ENCODE results near the gene GATM. TPM values are rescaled to one million over a fixed set of nuclear protein-coding genes. Genes with fewer than 3 reads are reported as not detected.

The GATM gene
- total and polyA plus RNA-seq, 2 experiments from 2014 or later = 87.6 to 268 TPM

GRCh38 chr15:45402162-45402954 is 24.0 kb upstream of the GATM start:
- no peaks in the 10 kb centered on the region for H3K27me3 ChIP-seq
- no peak for TF ChIP-seq EZH2 (IDR thresholded peaks at IDR 0.05; ENCODE audit: borderline replicate concordance)
- no peak for TF ChIP-seq EZH2phosphoT487 (IDR thresholded peaks at IDR 0.05; ENCODE audit: low read depth, severe bottlenecking, unreplicated experiment)
- TF ChIP-seq, protein P1, sequence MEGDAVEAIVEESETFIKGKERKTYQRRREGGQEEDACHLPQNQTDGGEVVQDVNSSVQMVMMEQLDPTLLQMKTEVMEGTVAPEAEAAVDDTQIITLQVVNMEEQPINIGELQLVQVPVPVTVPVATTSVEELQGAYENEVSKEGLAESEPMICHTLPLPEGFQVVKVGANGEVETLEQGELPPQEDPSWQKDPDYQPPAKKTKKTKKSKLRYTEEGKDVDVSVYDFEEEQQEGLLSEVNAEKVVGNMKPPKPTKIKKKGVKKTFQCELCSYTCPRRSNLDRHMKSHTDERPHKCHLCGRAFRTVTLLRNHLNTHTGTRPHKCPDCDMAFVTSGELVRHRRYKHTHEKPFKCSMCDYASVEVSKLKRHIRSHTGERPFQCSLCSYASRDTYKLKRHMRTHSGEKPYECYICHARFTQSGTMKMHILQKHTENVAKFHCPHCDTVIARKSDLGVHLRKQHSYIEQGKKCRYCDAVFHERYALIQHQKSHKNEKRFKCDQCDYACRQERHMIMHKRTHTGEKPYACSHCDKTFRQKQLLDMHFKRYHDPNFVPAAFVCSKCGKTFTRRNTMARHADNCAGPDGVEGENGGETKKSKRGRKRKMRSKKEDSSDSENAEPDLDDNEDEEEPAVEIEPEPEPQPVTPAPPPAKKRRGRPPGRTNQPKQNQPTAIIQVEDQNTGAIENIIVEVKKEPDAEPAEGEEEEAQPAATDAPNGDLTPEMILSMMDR (IDR thresholded peaks at IDR 0.05; ENCODE audit: poor library complexity) = no peak

DNA sequence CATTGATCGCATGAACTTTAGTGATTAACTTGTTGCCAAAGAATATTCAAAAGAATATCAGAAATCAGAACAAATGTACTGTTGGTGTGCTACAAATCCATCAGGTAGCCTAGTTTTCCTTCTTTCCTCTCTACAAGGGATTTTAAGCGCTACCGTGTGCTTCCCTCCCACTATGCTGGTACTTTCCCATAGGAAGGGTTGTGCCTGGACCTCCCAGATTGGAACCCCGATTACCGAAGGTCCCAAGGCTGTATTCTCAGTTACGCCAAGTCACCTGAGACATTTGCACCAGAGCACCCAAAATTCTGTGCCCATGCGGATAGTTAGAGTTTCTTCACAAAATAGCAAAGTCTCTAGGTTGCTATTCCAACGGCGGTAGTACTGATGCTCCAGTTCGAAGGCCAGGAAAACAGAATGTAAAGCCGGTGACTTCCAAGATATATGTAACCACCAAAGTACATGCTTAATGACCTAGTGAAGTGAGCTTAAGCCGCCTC is 23.4 kb upstream of the GATM start:
- Histone ChIP-seq H4K20me1 (ENCODE audit: insufficient read depth, poor library complexity, severe bottlenecking) (peaks cover 21% of the 10 kb centered on the region), H3K4me3 (peak overlapping the region; percentile 48), H3K36me3 (replicated peaks; ENCODE audit: insufficient read depth, low read depth) (no peaks in the 10 kb centered on the region), H3K79me2 (peaks cover 47% of the 10 kb centered on the region), H3K9me3 (ENCODE audit: low read depth) (no peaks in the 10 kb centered on the region), H3K9me2 (replicated peaks; ENCODE audit: insufficient read depth) (no peaks in the 10 kb centered on the region), H3K27me3 (no peaks in the 10 kb centered on the region), H3K4me1 (ENCODE audit: insufficient read depth) (peaks cover 20% of the 10 kb centered on the region), H3K4me2 (peak overlapping the region; percentile 79), H2AFZ (peak overlapping the region; percentile 75), H3K27ac (peak overlapping the region; percentile 83)
- TF ChIP-seq, protein P1 (IDR thresholded peaks at IDR 0.05; ENCODE audit: poor library complexity) = no peak
- no peak for DNase-seq (ENCODE audit: low spot score)
- 7% methylated on average over 12 of the region's 12 CpGs for WGBS (ENCODE audit: low lambda C conversion rate, missing lambda C conversion rate)

More at GRCh38 chr15:45402162-45402954, 24.0 kb upstream of the GATM start:
- H3K9me3 ChIP-seq (ENCODE audit: low read depth) = no peaks in the 10 kb centered on the region
- WGBS (ENCODE audit: low lambda C conversion rate, missing lambda C conversion rate) = 1% methylated on average over 77 of the region's 84 CpGs
- H3K36me3 ChIP-seq (replicated peaks; ENCODE audit: insufficient read depth, low read depth) = no peaks in the 10 kb centered on the region
- peak overlapping the region; percentile 86 for H3K4me3 ChIP-seq
- peak; percentile 99 for DNase-seq (ENCODE audit: low spot score)
- peaks cover 48% of the 10 kb centered on the region for H3K79me2 ChIP-seq
- peaks cover 21% of the 10 kb centered on the region for H4K20me1 ChIP-seq (ENCODE audit: insufficient read depth, poor library complexity, severe bottlenecking)
- no peaks in the 10 kb centered on the region for H3K9me2 ChIP-seq (replicated peaks; ENCODE audit: insufficient read depth)
- H2AFZ ChIP-seq = peak overlapping the region; percentile 94
- H3K27ac ChIP-seq = peak overlapping the region; percentile 96
- peak overlapping the region; percentile 91 for H3K4me2 ChIP-seq
- peaks cover 20% of the 10 kb centered on the region for H3K4me1 ChIP-seq (ENCODE audit: insufficient read depth)

DNA sequence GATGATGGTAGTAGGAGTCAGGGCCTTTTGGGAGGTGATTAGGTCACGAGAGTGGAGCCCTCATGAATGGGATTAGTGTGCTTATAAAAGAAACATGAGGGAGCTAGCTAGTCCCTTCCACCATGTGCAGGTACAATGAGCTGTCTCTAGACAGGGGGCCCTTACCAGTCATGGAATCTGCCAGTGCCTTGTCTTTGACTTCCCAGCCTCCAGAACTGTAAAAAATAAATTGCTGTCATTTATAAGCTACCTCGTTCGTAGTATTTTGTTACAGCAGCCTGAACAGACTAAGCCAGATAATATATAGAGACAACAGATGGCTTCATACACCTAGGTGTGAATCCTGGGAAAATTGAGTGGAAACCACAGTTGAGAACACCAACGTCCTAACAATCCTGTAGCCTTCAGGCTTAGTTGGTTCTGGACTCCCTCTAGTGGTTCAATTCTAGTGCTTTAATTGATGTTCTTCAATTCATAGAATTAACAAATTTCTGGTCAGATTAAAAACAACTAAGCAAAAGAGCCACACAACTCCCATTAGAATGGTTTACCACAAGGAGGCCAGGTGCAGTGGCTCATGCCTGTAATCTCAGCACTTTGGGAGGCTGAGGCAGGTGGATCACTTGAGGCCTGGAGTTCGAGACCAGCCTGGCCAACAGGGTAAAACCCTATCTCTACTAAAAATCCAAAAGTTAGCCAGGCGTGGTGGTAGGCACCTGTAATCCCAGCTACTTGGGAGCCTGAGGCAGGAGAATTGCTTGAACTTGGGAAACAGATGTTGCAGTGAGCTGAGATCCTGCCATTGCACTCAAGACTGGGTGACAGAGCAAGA is 21.3 kb upstream of the GATM start:
- Histone ChIP-seq H3K9me2 (replicated peaks; ENCODE audit: insufficient read depth) (no peaks in the 10 kb centered on the region), H3K4me3 (no peak overlapping the region), H4K20me1 (ENCODE audit: insufficient read depth, poor library complexity, severe bottlenecking) (peaks cover 11% of the 10 kb centered on the region), H3K27me3 (no peaks in the 10 kb centered on the region), H3K4me1 (ENCODE audit: insufficient read depth) (peaks cover 11% of the 10 kb centered on the region), H3K79me2 (peaks cover 29% of the 10 kb centered on the region), H3K36me3 (replicated peaks; ENCODE audit: insufficient read depth, low read depth) (no peaks in the 10 kb centered on the region), H2AFZ (no peak overlapping the region), H3K9me3 (ENCODE audit: low read depth) (no peaks in the 10 kb centered on the region), H3K27ac (no peak overlapping the region), H3K4me2 (no peak overlapping the region)
- 46% methylated on average over 6 of the region's 6 CpGs for WGBS (ENCODE audit: low lambda C conversion rate, missing lambda C conversion rate)
- no peak for TF ChIP-seq EZH2phosphoT487 (IDR thresholded peaks at IDR 0.05; ENCODE audit: low read depth, severe bottlenecking, unreplicated experiment)
- TF ChIP-seq, protein P1 (IDR thresholded peaks at IDR 0.05; ENCODE audit: poor library complexity) = peak; percentile 76
- DNase-seq (ENCODE audit: low spot score) = peak; percentile 80
